ENCODE results near the gene POLDIP3. TPM values are rescaled to one million over a fixed set of nuclear protein-coding genes. Genes with fewer than 3 reads are reported as not detected.

POLDIP3 gene
- total and polyA plus RNA-seq, 2 experiments from 2014 or later, result 35.5 to 45.9 TPM

- peaks cover 4% of the 10 kb centered on the region; the same call in 1 of the 2 replicates for H3F3A ChIP-seq (ENCODE audit: insufficient read depth)
Observed at GRCh38 chr22:42642806-42643633, 28.3 kb upstream of the POLDIP3 start.

DNA sequence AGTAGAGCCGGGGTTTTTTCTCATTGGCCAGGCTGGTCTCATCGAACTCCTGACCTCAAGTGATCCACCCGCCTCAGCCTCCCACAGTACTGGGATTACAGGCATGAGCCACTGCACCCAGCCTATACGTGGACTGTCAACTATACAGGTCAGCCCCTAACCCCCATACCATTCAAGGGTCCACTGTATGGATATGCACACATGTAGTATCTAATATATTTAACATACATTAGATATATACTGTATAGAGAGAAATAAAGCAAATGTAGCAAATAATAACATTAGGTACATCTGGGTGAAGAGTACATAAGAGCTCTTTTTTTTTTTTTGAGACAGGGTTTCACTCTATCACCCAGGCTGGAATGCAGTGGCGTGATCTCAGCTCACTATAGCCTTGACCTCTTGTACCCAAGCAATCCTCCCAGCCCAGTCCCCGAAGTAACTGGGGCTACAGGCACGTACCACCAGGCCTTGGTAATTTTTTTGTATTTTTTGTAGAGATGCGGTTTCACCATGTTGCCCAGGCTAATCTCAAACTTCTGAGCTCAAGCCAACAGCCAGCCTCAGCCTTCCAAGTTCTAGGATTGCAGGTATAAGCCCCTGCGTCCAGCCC is 27.2 kb upstream of the POLDIP3 start:
- no peak overlapping the region for H3K4me3 ChIP-seq
- H3F3A ChIP-seq (ENCODE audit: insufficient read depth), result peaks cover 8% of the 10 kb centered on the region; the same call in 1 of the 2 replicates
- H3K9me2 ChIP-seq (ENCODE audit: insufficient read depth), result no peaks in the 10 kb centered on the region
- peaks cover 36% of the 10 kb centered on the region for H3K4me1 ChIP-seq (ENCODE audit: insufficient read depth)
- DNase-seq, result no peak
- H3K4me2 ChIP-seq (ENCODE audit: unreplicated experiment), result no peak overlapping the region
- H3K36me3 ChIP-seq (ENCODE audit: low read depth), result no peaks in the 10 kb centered on the region
- in situ Hi-C loops (cut with MboI), result no loop called here
- 89 to 90% methylated on average over 9 of the region's 9 CpGs for WGBS, 2 experiments (ENCODE audit: low coverage in 1 of 2, low lambda C conversion rate in 2 of 2, missing lambda C conversion rate in 2 of 2)
- H3K27ac ChIP-seq, result no peak overlapping the region
- H3K9ac ChIP-seq, result no peak overlapping the region
- peaks cover 100% of the 10 kb centered on the region for H3K79me2 ChIP-seq (ENCODE audit: insufficient read depth)
- H2AFZ ChIP-seq, result no peak overlapping the region
- H3K27me3 ChIP-seq (replicated peaks; ENCODE audit: insufficient read depth), result no peaks in the 10 kb centered on the region
- TF ChIP-seq EZH2phosphoT487 (IDR thresholded peaks at IDR 0.05; ENCODE audit: insufficient read depth, low read depth), result no peak
- no peak for TF ChIP-seq EZH2 (IDR thresholded peaks at IDR 0.05; ENCODE audit: insufficient read depth, poor library complexity, severe bottlenecking)
- H3K9me3 ChIP-seq (ENCODE audit: low read depth), result no peaks in the 10 kb centered on the region
- no peaks in the 10 kb centered on the region for H4K20me1 ChIP-seq (ENCODE audit: insufficient read depth)

More at GRCh38 chr22:42642806-42643633, 28.3 kb upstream of the POLDIP3 start:
- DNase-seq, result no peak
- H3K9me2 ChIP-seq (ENCODE audit: insufficient read depth), result no peaks in the 10 kb centered on the region
- no peaks in the 10 kb centered on the region for H3K27me3 ChIP-seq (replicated peaks; ENCODE audit: insufficient read depth)
- H3K9ac ChIP-seq, result no peak overlapping the region
- H3K79me2 ChIP-seq (ENCODE audit: insufficient read depth), result peaks cover 100% of the 10 kb centered on the region
- no peak overlapping the region for H3K27ac ChIP-seq
- no peak overlapping the region for H3K4me3 ChIP-seq
- no peak overlapping the region for H2AFZ ChIP-seq
- WGBS, 2 experiments (ENCODE audit: low coverage in 1 of 2, low lambda C conversion rate in 2 of 2, missing lambda C conversion rate in 2 of 2), result 90 to 92% methylated on average over 7 to 12 of the region's 12 CpGs
- in situ Hi-C loops (cut with MboI), result no loop called here
- H3K4me1 ChIP-seq (ENCODE audit: insufficient read depth), result peaks cover 44% of the 10 kb centered on the region
- H4K20me1 ChIP-seq (ENCODE audit: insufficient read depth), result no peaks in the 10 kb centered on the region
- TF ChIP-seq EZH2 (IDR thresholded peaks at IDR 0.05; ENCODE audit: insufficient read depth, poor library complexity, severe bottlenecking), result no peak
- TF ChIP-seq EZH2phosphoT487 (IDR thresholded peaks at IDR 0.05; ENCODE audit: insufficient read depth, low read depth), result no peak
- no peak overlapping the region for H3K4me2 ChIP-seq (ENCODE audit: unreplicated experiment)
- H3K9me3 ChIP-seq (ENCODE audit: low read depth), result no peaks in the 10 kb centered on the region
- no peaks in the 10 kb centered on the region for H3K36me3 ChIP-seq (ENCODE audit: low read depth)

DNA sequence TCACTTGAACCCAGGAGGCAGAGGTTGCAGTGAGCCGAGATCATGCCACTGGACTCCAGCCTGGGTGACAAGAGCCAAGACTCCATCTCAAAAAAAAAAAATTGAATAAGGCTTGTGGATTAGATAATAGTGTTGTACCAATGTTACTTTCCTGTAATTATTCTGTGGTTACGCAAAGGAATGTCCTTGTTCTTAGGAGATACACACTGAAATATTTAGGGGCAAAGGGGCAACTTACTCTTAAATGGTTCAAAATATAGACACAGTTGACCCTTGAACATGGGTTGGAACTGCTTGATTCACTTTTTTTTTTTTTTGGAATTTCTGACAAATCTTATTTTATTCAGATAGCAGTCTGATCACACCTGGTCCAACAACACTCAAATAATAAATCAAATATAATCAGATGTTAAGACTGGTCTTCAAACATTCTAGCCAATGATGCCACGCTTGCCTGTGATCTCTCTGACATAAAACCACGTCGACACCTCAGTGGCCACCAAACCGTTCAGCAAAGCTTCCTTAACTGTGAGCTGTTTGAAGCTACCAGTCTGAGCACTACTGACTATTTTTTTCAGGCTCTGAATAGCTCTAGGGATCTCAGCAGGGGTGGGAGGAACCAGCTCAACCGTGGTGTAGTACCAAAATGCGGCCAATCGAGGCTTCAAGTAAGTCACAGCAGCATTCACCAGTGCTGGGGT is 25.0 kb upstream of the POLDIP3 start:
- Histone ChIP-seq H3K27ac (no peak overlapping the region), H3K9me2 (ENCODE audit: insufficient read depth) (no peaks in the 10 kb centered on the region), H3K4me3 (no peak overlapping the region), H4K20me1 (ENCODE audit: insufficient read depth) (no peaks in the 10 kb centered on the region), H3K27me3 (replicated peaks; ENCODE audit: insufficient read depth) (no peaks in the 10 kb centered on the region), H2AFZ (no peak overlapping the region), H3K9ac (no peak overlapping the region), H3K9me3 (ENCODE audit: low read depth) (no peaks in the 10 kb centered on the region), H3K4me1 (ENCODE audit: insufficient read depth) (peaks cover 30% of the 10 kb centered on the region), H3K79me2 (ENCODE audit: insufficient read depth) (peaks cover 90% of the 10 kb centered on the region), H3K4me2 (ENCODE audit: unreplicated experiment) (no peak overlapping the region), H3K36me3 (ENCODE audit: low read depth) (no peaks in the 10 kb centered on the region), H3F3A (ENCODE audit: insufficient read depth) (peaks cover 21% of the 10 kb centered on the region)
- DNase-seq, result peak; percentile 30
- TF ChIP-seq EZH2 (IDR thresholded peaks at IDR 0.05; ENCODE audit: insufficient read depth, poor library complexity, severe bottlenecking) (no peak), EZH2phosphoT487 (IDR thresholded peaks at IDR 0.05; ENCODE audit: insufficient read depth, low read depth) (no peak)
- in situ Hi-C loops (cut with MboI), result no loop called here
- 79% methylated on average over 9 of the region's 9 CpGs for WGBS, 2 experiments (ENCODE audit: low coverage in 1 of 2, low lambda C conversion rate in 2 of 2, missing lambda C conversion rate in 2 of 2)

DNA sequence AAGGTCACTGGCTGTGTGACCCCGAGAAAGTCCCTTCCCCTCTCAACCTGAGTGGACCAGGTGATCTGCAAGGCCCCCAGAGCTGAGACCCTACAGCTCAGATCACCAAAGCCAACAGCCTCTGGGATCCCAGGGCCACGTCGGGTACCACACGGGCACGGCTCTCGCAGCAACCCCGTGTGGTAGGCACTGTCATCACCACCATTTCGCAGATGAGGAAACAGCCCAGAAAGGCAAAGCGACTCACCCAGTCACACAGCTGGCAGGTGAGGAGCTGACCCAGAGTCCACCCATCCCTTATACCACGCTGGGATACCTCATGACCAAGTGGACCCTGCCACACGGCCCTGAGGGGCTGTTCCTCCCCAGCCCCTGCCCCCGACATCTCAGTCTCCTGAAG is 22.9 kb upstream of the POLDIP3 start:
- Histone ChIP-seq H3K4me2 (ENCODE audit: unreplicated experiment) (no peak overlapping the region), H4K20me1 (ENCODE audit: insufficient read depth) (no peaks in the 10 kb centered on the region), H2AFZ (no peak overlapping the region), H3K9me3 (ENCODE audit: low read depth) (no peaks in the 10 kb centered on the region), H3K79me2 (ENCODE audit: insufficient read depth) (peaks cover 90% of the 10 kb centered on the region), H3K4me1 (ENCODE audit: insufficient read depth) (peaks cover 23% of the 10 kb centered on the region), H3K9me2 (ENCODE audit: insufficient read depth) (no peaks in the 10 kb centered on the region), H3K36me3 (ENCODE audit: low read depth) (peaks cover 14% of the 10 kb centered on the region), H3K4me3 (no peak overlapping the region), H3K27ac (no peak overlapping the region; the same call in 1 of the 2 replicates), H3K27me3 (replicated peaks; ENCODE audit: insufficient read depth) (no peaks in the 10 kb centered on the region), H3K9ac (no peak overlapping the region), H3F3A (ENCODE audit: insufficient read depth) (peaks cover 21% of the 10 kb centered on the region)
- TF ChIP-seq EZH2 (IDR thresholded peaks at IDR 0.05; ENCODE audit: insufficient read depth, poor library complexity, severe bottlenecking), result no peak
- no peak for TF ChIP-seq EZH2phosphoT487 (IDR thresholded peaks at IDR 0.05; ENCODE audit: insufficient read depth, low read depth)
- no peak for DNase-seq
- 92 to 93% methylated on average over 12 of the region's 12 CpGs for WGBS, 2 experiments (ENCODE audit: low coverage in 1 of 2, low lambda C conversion rate in 2 of 2, missing lambda C conversion rate in 2 of 2)
- in situ Hi-C loops (cut with MboI), result no loop called here

Data from GM23248 (cell line).